Progenitor cell of endocrine pancreas (in vitro differentiated cells): ENCODE results near the gene COBL. TPM values are rescaled to one million over a fixed set of nuclear protein-coding genes. Genes with fewer than 3 reads are reported as not detected.
A peak's percentile ranks its signal among the peaks of the same experiment; 100 is the strongest.

Source experiments
- DNase-seq: peaks from one replicate; pipeline ENCODE4 v3.0.0; 2021; ENCODE audit warnings: low spot score; ENCODE audit not compliant: unreplicated experiment
- H3K27ac Mint-ChIP-seq: 2 replicates; pipeline ENCODE4 v1.8.0; 2021; ENCODE audit warnings: mild to moderate bottlenecking, moderate library complexity, mixed read lengths
- H3K27me3 Mint-ChIP-seq: 2 replicates; pipeline ENCODE4 v1.8.0; 2021; ENCODE audit warnings: mixed read lengths
- H3K36me3 Mint-ChIP-seq: 2 replicates; pipeline ENCODE4 v1.8.0; 2022; ENCODE audit warnings: mixed read lengths; ENCODE audit not compliant: insufficient read depth
- H3K4me1 Mint-ChIP-seq: 2 replicates; pipeline ENCODE4 v1.8.0; 2021; ENCODE audit warnings: low read depth, mixed read lengths
- H3K4me3 Mint-ChIP-seq: 2 replicates; pipeline ENCODE4 v1.8.0; 2021; ENCODE audit warnings: low read depth, mild to moderate bottlenecking, moderate library complexity, mixed read lengths
- H3K9me3 Mint-ChIP-seq: 2 replicates; pipeline ENCODE4 v1.8.0; 2021; ENCODE audit warnings: low read depth, mixed read lengths
- total RNA-seq: library from RNA; stranded (reverse); gene quantifications from 2 replicates; pipeline ENCODE4 v1.2.1, GENCODE V29; 2021
- TF ChIP-seq, protein P1 (sequence below): fragments of 200-600 bp; sonication (generic); IDR thresholded peaks from one replicate; pipeline ENCODE4 v1.5.0; 2021; ENCODE audit warnings: antibody characterized with exemption, mild to moderate bottlenecking; ENCODE audit not compliant: unreplicated experiment

Gene COBL
- total RNA-seq, 1 donor from 2014 or later: 21.3 TPM

DNA sequence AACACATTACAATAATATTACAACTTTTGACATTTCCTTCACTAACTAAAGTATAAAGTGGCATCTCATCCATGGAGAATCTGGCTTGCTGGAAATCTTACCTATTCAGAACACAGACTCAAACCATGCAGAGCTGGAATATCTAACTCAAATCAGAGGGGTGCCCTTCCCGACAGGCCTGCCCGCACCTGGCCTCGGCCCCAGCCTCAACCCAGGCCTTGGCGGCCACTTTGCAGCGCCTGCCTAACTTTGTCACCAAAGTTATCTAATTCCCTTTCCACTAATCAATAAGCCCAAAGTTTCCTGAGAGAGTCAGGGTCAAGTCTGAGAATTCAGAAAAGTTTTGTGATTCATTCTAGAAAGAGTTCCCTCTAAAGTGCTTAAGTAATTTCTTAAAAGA lies 212.9 kb downstream of the COBL start:
- Mint-ChIP-seq H3K27me3 (no peaks in the 10 kb centered on the region), H3K4me1 (peaks cover 24% of the 10 kb centered on the region), H3K9me3 (peaks cover 7% of the 10 kb centered on the region), H3K27ac (no peak overlapping the region), H3K36me3 (peaks cover 6% of the 10 kb centered on the region), H3K4me3 (no peak overlapping the region)
- TF ChIP-seq, protein P1, sequence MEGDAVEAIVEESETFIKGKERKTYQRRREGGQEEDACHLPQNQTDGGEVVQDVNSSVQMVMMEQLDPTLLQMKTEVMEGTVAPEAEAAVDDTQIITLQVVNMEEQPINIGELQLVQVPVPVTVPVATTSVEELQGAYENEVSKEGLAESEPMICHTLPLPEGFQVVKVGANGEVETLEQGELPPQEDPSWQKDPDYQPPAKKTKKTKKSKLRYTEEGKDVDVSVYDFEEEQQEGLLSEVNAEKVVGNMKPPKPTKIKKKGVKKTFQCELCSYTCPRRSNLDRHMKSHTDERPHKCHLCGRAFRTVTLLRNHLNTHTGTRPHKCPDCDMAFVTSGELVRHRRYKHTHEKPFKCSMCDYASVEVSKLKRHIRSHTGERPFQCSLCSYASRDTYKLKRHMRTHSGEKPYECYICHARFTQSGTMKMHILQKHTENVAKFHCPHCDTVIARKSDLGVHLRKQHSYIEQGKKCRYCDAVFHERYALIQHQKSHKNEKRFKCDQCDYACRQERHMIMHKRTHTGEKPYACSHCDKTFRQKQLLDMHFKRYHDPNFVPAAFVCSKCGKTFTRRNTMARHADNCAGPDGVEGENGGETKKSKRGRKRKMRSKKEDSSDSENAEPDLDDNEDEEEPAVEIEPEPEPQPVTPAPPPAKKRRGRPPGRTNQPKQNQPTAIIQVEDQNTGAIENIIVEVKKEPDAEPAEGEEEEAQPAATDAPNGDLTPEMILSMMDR: no peak
- no peak for DNase-seq

DNA sequence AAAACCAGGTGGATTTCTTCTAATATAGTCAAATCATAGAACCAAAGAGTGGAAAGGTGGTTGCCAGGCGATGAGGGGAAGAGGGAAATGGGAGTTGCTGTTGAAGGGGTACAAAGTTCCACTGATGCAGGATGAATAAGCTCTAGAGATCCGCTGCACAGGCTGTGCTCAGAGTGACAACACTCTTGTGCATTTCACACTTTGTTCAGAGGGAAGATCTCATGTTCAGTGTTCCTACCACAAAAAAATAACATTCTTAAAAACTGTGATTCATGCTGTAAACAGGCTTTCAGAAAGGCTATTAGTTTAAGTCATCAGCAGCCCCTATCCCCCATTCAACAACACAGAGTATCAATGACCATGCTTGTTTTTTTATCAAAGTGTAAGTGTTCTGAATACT lies 213.8 kb downstream of the COBL start:
- Mint-ChIP-seq H3K4me3 (no peak overlapping the region), H3K27me3 (no peaks in the 10 kb centered on the region), H3K9me3 (peaks cover 15% of the 10 kb centered on the region), H3K36me3 (peaks cover 12% of the 10 kb centered on the region), H3K4me1 (peaks cover 24% of the 10 kb centered on the region), H3K27ac (no peak overlapping the region)
- DNase-seq: no peak
- TF ChIP-seq, protein P1: no peak

DNA sequence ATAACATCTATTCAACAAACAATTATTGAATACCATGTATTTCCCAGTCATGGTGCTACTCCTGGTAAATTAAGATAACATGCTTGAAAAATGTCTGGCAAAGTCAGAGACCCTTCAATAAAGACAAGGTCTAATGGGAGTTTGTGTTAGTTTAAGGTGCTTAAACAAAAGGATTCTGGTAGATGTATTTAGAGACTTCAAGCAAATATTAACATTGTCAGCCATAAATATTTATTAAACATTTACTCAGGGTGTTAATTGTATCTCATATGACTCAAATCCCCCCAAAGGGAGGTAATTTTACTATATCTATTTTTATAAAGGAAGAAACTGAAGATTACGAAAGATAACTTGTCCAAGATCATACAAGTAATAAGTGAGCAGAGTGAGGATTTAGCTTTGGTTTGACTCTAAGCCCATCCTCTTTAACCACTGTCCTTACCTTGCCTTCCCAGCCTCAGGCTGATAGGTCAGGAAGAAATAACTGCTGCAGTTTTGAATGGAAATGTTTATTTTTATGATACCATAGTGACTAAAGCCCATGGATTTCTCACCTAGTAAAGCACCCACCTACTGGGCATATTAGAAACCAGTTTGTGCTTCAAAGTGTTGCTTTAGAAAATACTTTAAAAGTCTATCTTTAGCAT lies 215.4 kb downstream of the COBL start:
- peak overlapping the region; percentile 67 for H3K27ac Mint-ChIP-seq
- H3K27me3 Mint-ChIP-seq: no peaks in the 10 kb centered on the region
- TF ChIP-seq, protein P1: no peak
- H3K4me1 Mint-ChIP-seq: peaks cover 24% of the 10 kb centered on the region
- H3K36me3 Mint-ChIP-seq: peaks cover 18% of the 10 kb centered on the region
- DNase-seq: no peak
- peaks cover 24% of the 10 kb centered on the region for H3K9me3 Mint-ChIP-seq
- H3K4me3 Mint-ChIP-seq: no peak overlapping the region

DNA sequence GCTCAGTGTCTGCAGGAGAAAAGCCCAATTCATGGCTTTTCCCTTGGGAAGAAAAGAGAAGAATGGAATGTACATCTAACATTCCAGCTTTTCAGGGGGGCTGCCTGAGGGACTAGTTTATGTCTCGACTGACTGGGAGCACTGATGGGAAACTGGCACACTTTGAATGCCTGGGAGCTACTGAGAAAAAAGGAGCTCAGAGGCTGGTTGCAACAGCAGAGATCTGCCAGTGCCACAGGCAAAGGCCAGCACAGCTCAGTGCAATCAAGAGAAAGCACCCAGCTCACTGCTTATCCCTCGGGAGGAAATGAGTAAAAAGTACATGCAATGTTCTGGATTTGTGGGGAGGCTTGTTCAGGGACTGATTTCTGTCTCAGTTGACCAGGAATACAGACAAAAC lies 226.2 kb downstream of the COBL start:
- H3K27ac Mint-ChIP-seq: no peak overlapping the region
- no peaks in the 10 kb centered on the region for H3K27me3 Mint-ChIP-seq
- H3K4me3 Mint-ChIP-seq: no peak overlapping the region
- TF ChIP-seq, protein P1: no peak
- no peak for DNase-seq
- H3K4me1 Mint-ChIP-seq: peaks cover 3% of the 10 kb centered on the region
- H3K9me3 Mint-ChIP-seq: peaks cover 14% of the 10 kb centered on the region
- H3K36me3 Mint-ChIP-seq: peaks cover 5% of the 10 kb centered on the region

DNA sequence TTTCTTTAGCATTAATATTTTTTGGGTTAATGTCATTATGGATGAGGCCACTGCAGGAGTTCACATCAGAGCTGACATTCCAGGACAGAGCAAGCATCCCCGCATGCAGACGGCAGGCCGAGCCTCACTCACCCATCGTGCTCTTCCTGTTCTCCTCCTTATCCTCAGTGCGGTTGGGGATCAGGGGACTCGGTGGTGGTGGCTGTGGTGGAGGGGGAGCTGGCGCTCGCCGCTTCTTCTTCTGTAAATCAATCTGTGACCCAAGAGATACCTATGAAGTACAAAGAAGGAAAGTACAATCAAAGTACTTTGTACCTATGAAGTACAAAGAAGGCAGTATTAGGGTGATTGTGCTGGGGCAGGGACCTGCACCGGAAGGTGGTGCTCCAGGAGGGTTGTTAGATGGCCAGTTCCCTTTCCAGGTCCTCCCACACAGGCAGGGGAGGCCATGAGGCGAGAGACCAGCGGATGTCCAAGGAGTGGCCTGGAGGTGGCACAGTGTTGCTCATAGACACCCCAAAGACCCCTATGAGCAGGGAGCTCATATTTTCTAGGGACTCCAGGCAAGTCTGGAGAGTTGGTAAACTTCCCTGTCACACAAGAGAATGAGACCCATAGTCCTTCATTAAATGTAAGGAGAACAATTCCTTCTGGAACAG lies 231.4 kb downstream of the COBL start:
- H3K4me3 Mint-ChIP-seq: no peak overlapping the region
- H3K4me1 Mint-ChIP-seq: peaks cover 3% of the 10 kb centered on the region
- H3K27me3 Mint-ChIP-seq: no peaks in the 10 kb centered on the region
- TF ChIP-seq, protein P1: no peak
- H3K36me3 Mint-ChIP-seq: no peaks in the 10 kb centered on the region
- H3K27ac Mint-ChIP-seq: no peak overlapping the region
- H3K9me3 Mint-ChIP-seq: no peaks in the 10 kb centered on the region
- DNase-seq: no peak
